ENCODE measurements around the gene RAX.

- TF ChIP-seq MYC (IDR thresholded peaks at IDR 0.05; ENCODE audit: low read depth, low read length) (no peak), CTCF (IDR thresholded peaks at IDR 0.05; ENCODE audit: low read depth, low read length) (no peak)
These were observed 30.3 kb downstream of the RAX start for GRCh38 chr18:59242906-59243305.

All from NB4 (cell line).